Activated T-helper 9 cell treated with anti-CD3 and anti-CD28 coated beads, Interleukin-2, amount 50 U/mL, for 16 hours (primary cell): ENCODE results near the gene ENPP3.
"Not testable (repeated sequence)": the region's sequence is repeated elsewhere in the genome, so short reads cannot be mapped to it uniquely, and the experiment has no call there.

Source experiments
- DNase-seq: peaks from one replicate; pipeline ENCODE4 v3.0.0-alpha.2; 2020; ENCODE audit warnings: low read depth

ENPP3 gene

GRCh38 chr6:131687022-131687421 is 49.9 kb downstream of the ENPP3 start:
- DNase-seq: no peak

GRCh38 chr6:131688286-131688685 is 51.2 kb downstream of the ENPP3 start:
- DNase-seq: no peak

DNA sequence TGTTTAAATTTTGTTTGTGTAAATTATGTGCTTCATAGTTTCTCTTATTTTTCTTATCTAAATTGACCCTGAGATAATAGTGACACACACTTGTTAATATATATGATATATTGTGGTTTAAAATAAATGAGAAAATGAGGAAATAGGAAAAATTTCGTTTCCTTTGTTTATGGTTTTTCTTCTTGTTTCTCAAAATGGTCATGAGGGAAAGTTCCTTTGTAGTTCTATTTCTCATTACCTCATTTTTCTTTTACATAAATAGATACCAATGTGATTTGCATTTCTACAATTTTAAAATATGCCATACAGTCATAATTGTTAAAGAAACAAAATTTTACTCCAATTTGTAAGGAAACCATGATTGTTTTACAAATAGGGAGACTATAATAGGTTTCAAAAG is 54.9 kb downstream of the ENPP3 start:
- DNase-seq: no peak

GRCh38 chr6:131692589-131692988 is 55.5 kb downstream of the ENPP3 start:
- DNase-seq: no peak

DNA sequence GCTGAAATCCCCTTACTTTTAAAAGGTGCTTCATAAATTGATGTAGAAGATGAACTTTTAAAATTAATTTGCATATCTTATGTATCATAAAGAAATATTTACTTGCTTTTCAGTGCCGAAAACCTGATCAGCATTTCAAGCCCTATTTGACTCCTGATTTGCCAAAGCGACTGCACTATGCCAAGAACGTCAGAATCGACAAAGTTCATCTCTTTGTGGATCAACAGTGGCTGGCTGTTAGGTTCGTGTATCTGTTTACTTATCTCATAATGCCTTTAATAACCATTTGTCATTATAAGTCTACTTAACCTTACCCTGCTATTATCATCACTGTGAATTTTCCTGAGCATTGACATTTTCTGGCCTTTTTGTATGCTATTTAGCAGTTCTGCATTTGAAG is 56.3 kb downstream of the ENPP3 start:
- no peak for DNase-seq

DNA sequence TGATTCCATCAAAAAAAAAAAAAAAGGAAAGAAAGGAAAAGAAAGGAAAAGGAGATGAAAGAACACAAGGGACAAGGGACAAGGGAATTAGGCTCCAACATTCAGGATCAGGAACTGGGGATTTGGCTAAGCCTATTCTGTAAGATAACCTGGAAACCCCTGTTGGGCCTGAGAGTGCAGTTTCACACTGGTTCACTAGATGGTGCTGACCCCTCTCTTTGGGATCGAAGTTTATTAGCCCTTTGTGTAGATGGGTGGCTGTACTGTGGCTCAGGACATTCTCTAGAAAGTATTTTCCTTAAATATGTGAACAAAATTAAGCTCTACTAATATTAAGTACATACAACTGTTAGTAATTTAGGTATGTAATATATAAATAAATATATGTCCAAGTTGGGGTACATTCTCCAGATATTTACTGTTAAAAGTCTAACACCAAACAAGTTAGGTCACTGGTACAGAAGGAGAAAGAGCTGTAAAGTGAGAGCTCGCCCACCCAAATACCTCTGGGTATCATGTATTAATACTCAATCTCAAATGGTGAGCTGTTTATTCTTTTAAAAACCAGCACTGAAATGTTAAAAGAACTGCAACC is 57.8 kb downstream of the ENPP3 start:
- no peak for DNase-seq

DNA sequence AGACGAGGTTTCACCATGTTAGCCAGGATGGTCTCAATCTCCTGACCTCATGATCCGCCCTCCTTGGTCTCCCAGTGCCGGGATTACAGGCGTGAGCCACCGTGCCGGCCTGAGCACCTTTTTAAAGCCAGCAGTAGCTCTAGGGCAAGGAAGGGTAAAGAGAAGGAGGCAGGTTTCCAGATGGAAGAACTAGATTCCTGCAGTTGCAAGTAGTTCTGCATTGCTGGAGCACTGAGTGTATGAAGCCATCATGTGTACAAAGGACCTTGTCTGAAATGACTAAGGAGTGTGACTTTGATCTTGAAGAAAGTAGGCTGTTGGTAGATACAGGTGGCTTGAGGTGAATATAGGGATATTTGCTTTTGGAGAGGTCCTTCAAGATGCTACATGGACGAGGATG is 59.9 kb downstream of the ENPP3 start:
- DNase-seq: no peak

DNA sequence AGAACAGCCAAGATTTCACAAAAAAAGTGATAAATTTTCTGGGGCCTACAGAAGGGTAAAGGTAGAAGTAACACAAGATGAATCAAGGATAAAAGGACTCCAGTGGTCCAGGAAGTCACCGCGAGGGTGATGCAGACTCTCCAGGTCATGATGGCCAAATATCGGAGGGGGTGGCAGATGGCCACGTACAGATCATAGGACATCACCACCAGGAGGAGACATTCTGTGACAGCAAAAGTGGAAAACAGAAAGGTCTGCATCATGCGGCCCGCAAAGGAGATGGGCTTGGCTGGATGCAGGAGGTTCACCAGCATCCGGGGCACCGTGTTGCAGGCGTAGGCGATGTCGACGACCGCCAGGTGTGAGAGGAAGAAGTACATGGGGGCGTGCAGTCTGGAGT is 63.7 kb downstream of the ENPP3 start:
- not testable (repeated sequence) for DNase-seq

GRCh38 chr6:131703905-131704304 is 66.8 kb downstream of the ENPP3 start:
- not testable (repeated sequence) for DNase-seq

GRCh38 chr6:131710917-131711316 is 73.8 kb downstream of the ENPP3 start, which contains the start of gene CTAGE9:
Gene CTAGE9, minus strand, starts transcription at chr6:131711017. Its CDS starts 0 bp downstream, at chr6:131711017.
- not testable (repeated sequence) for DNase-seq

GRCh38 chr6:131715567-131715966 is 78.5 kb downstream of the ENPP3 start:
- DNase-seq: not testable (repeated sequence)

GRCh38 chr6:131717836-131718542 is 80.9 kb downstream of the ENPP3 start:
- DNase-seq: no peak

DNA sequence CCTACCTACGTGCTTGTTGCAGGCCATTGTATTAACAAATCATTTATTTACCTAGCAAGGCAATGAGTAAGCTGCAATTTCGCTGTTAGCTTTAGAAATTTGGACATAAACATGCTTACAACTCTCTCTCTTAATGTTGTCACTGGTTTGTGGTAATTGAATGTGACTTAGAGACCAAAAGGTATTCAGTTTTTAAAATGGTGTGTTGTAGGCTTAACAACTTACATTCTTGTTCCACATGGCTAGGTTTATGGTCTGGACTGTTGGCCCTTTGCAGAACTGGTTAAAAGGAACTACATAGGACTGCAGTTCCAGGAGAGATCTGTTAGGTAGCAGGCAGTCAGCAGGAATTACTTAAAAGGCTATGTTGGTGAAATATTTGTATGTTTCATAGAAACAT is 84.1 kb downstream of the ENPP3 start:
- DNase-seq: no peak

DNA sequence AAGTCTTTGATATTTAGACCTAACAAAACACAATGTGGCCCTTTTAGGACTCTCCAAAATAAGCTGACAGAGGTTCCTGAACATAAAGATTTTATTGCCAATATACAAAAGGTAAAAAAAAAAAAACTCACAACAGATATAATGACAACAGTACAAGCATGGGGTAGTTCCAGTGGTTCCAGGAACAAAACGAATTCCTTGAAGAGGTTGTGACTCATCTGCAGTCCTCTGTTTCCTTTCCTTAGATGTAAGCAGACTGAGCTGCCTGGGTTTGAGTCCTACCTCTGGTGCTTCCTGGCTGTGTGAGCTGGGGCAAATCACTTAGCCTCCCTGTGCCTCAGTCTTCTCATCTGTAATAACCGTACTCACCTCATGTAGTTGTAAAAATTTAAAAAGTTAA is 87.0 kb downstream of the ENPP3 start:
- DNase-seq: no peak

DNA sequence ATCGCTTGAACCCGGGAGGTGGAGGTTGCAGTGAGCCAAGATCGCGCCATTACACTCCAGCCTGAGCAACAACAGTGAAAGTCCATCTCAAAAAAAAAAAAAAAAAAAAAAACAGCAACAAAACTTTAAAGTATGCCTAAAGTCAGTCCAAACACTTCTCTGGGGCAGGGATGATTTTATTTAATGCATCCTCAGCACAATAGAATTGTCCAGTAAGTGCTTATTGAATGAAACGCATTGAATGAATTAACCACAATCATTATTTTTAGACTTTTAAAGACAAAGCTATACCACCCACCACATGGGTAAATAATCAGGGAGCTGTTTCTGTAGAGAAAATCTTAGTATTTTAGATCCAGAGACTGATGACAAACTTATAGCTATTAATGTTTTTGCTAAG is 90.4 kb downstream of the ENPP3 start:
- DNase-seq: no peak

DNA sequence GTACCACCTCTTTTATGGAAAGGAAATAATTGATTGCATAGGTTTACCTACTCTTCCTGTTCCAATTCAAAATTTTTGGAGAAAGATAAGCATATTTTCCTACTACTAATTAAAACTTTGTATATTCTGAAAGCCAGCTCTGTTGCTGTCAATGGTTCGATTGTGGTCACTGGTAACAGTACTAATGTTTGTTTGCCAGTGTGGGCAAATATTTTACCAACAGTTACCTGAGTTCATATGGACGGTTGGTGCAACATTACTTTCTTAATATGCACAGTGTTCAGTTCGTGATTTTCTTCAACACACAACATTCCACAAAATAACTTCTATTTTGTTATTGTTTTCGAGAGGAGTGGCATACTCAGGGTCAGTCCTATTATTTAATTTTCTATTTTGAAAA is 90.8 kb downstream of the ENPP3 start:
- DNase-seq: no peak

- DNase-seq: no peak
Observed at GRCh38 chr6:131728296-131728939, 91.3 kb downstream of the ENPP3 start.

- no peak for DNase-seq
Observed at GRCh38 chr6:131729550-131729949, 92.4 kb downstream of the ENPP3 start.

DNA sequence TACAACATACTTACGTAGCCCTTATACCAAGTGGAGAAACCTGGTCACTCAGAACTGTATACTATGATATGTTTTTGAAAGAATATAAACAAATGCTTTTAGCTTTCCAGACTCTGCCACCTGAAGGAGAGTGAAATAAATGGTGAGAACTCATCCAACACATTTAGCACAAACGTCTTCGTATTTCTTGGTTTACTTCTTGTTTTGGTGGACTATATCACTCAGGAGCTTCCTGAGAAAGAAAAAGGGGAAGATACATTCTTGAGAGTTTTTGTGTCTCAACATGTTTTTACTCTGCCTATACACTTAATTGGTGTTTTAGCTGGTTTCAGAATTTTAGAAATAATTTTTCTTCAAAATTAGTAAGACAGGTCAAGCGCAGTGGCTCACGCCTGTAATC is 93.2 kb downstream of the ENPP3 start:
- DNase-seq: no peak

DNA sequence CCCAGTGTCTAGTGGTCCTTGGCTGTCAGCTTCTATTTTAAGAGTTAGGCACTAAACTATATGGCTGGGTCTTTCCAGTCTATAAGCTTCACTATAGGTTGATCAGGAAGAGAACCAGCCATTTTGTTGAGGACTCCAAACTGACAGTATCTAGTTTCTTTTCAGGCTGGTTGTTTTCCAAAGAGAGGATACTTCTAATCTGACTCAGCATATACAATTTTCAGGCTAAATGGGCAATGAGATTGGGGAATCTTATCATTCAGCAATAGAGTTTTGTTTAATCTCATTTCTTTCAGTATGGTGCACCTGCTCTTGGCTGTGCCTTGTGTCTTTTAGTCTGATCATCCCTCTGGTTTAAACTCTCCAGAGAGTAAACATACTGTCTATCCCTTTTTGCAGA is 94.1 kb downstream of the ENPP3 start:
- no peak for DNase-seq

DNA sequence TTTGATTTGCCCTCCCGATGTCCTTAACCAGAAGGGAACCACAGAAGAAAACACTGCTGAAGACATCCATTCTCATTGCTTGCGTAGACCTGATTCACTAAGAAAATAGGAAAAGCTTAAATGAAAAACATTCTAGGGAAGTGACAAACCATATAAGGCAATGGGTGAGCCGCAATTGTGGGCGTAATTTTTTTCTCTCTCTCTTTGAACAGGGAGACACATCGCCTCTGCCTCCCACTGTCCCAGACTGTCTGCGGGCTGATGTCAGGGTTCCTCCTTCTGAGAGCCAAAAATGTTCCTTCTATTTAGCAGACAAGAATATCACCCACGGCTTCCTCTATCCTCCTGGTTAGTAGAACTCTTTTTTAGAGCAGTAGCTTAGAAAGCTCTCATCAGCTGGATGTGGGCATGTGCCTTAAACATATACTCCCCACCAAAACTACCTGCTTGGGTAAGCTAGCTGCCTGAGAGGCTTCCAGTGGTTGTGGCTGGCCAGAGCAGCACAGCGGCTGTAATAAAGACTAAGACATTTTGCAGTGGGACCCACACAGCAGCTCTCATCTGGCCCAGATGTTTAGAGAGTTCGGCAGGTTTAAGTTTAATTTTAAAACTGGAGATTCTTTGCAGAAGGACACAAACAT is 96.4 kb downstream of the ENPP3 start:
- DNase-seq: no peak

DNA sequence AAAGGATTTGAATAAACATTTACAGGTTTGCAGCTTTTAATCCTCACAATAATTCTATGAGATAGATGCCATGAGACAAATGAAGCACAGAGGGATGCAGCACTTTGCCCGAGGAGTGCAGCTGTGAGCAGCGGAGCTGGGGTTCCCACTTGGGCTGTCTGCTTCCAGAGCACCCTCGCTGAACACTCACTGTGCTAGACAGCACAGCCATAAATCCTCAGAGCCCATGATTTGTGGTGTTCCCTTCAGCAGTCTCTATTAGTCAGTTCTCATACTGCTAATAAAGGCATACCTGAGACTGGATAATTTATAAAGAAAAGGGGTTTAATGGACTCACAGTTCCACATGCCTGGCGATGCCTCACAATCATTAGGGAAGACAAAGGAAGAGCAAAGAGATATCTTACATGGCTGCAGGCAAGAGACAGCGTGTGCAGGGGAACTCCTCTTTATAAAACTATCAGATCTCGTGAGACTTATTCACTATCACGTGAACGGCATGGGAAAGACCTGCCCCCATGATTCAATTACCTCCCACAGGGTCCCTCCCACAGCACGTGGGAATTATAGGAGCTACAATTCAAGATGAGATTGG is 99.0 kb downstream of the ENPP3 start:
- DNase-seq: no peak

GRCh38 chr6:131736811-131737210 is 99.7 kb downstream of the ENPP3 start:
- DNase-seq: no peak
